ENCODE results near the gene PLEKHS1.

- TF ChIP-seq CTCF (IDR thresholded peaks at IDR 0.05) (peak; percentile 50 to 72 (median 66)), EP300 (IDR thresholded peaks at IDR 0.05) (no peak)
These were observed 46.7 kb upstream of the PLEKHS1 start for GRCh38 chr10:113704637-113705343.

Measured in gastroesophageal sphincter (tissue), 3 donors.